ENCODE measurements around the gene ATF1.
"Not testable (repeated sequence)": the region's sequence is repeated elsewhere in the genome, so short reads cannot be mapped to it uniquely, and the experiment has no call there.

The ATF1 gene

GRCh38 chr12:50868881-50869280 is 105.0 kb downstream of the ATF1 start:
- not testable (repeated sequence) for DNase-seq
